Measurements from ENCODE around the gene EPPIN. TPM values are rescaled to one million over a fixed set of nuclear protein-coding genes. Genes with fewer than 3 reads are reported as not detected.

Gene EPPIN
- total and polyA plus RNA-seq, 2 donors (not counting 1 experiment from before 2014, with no cell fraction given) = not detected

- peaks cover 51% of the 10 kb centered on the region for H3K27me3 Mint-ChIP-seq
- Histone ChIP-seq H2AFZ (ENCODE audit: insufficient read depth, low read depth, low read length, poor library complexity, severe bottlenecking) (no peak overlapping the region), H3K27ac (ENCODE audit: low read length in 2 of 2) (no peak overlapping the region), H3K9ac (ENCODE audit: low read length) (no peak overlapping the region), H3K9me3 (ENCODE audit: control extremely low read depth in 1 of 3, control insufficient read depth in 2 of 3, insufficient read depth in 1 of 3, low read length in 2 of 3) (no peaks in the 10 kb centered on the region), H3K36me3 (replicated peaks in 1 of 2; ENCODE audit: control extremely low read depth in 1 of 2, control insufficient read depth in 1 of 2, extremely low read depth in 1 of 2, insufficient read depth in 2 of 2, low read length in 1 of 2) (no peaks in the 10 kb centered on the region), H4K20me1 (ENCODE audit: control insufficient read depth, insufficient read depth, low read length, poor library complexity, severe bottlenecking) (no peaks in the 10 kb centered on the region), H3K4me2 (replicated peaks; ENCODE audit: low read depth, low read length, poor library complexity, severe bottlenecking) (no peak overlapping the region), H3K4me1 (ENCODE audit: control insufficient read depth in 2 of 2, insufficient read depth in 2 of 2, low read length in 2 of 2) (no peaks in the 10 kb centered on the region), H3K4me3 (ENCODE audit: control extremely low read depth in 1 of 5, extremely low read depth in 1 of 5, insufficient read depth in 1 of 5, low read depth in 2 of 5, low read length in 4 of 5) (no peak overlapping the region), H3K27me3 (replicated peaks in 1 of 4; ENCODE audit: control extremely low read depth in 1 of 4, control insufficient read depth in 3 of 4, insufficient read depth in 4 of 4, low read length in 3 of 4) (peaks cover 0 to 19% (median 8%) of the 10 kb centered on the region in 4 experiments), H3K79me2 (ENCODE audit: control insufficient read depth, insufficient read depth, low read length) (no peaks in the 10 kb centered on the region)
- H3K4me3 Mint-ChIP-seq = no peak overlapping the region
- no peaks in the 10 kb centered on the region for H3K4me1 Mint-ChIP-seq
- no CpG with 5 or more reads among the region's 1 CpG for WGBS (ENCODE audit: insufficient coverage)
- no peak overlapping the region for H3K27ac Mint-ChIP-seq
- CTCF ChIA-PET = interaction anchor here (0.9 kb wide), 1 partner anchor 16 kb away, joined by 3 read pairs; no protein-coding TSS in a partner anchor
- TF ChIP-seq EZH2 (IDR thresholded peaks at IDR 0.05; ENCODE audit: borderline replicate concordance, insufficient read depth, low read depth, low read length, poor library complexity, severe bottlenecking) = no peak
- TF ChIP-seq CTCF (IDR thresholded peaks at IDR 0.05) = no peak
- intact Hi-C loops (cut with micrococcal nuclease) = no loop called here
- no peaks in the 10 kb centered on the region for H3K9me3 Mint-ChIP-seq (ENCODE audit: insufficient read depth)
- no peak for DNase-seq
- POLR2A ChIA-PET = no interaction called here
- no peak for ATAC-seq (ENCODE audit: low read depth)
These were observed 45.6 kb downstream of the EPPIN start for GRCh38 chr20:45501600-45501999.

GRCh38 chr20:45500022-45500421, 47.2 kb downstream of the EPPIN start:
- H3K4me3 Mint-ChIP-seq = no peak overlapping the region
- Histone ChIP-seq H2AFZ (ENCODE audit: insufficient read depth, low read depth, low read length, poor library complexity, severe bottlenecking) (no peak overlapping the region), H3K36me3 (replicated peaks in 1 of 2; ENCODE audit: control extremely low read depth in 1 of 2, control insufficient read depth in 1 of 2, extremely low read depth in 1 of 2, insufficient read depth in 2 of 2, low read length in 1 of 2) (no peaks in the 10 kb centered on the region), H3K4me2 (replicated peaks; ENCODE audit: low read depth, low read length, poor library complexity, severe bottlenecking) (no peak overlapping the region), H3K79me2 (ENCODE audit: control insufficient read depth, insufficient read depth, low read length) (no peaks in the 10 kb centered on the region), H3K27me3 (replicated peaks in 1 of 4; ENCODE audit: control extremely low read depth in 1 of 4, control insufficient read depth in 3 of 4, insufficient read depth in 4 of 4, low read length in 3 of 4) (peaks cover 0 to 15% (median 7%) of the 10 kb centered on the region in 4 experiments), H3K27ac (ENCODE audit: low read length in 2 of 2) (no peak overlapping the region), H3K9ac (ENCODE audit: low read length) (no peak overlapping the region), H3K4me1 (ENCODE audit: control insufficient read depth in 2 of 2, insufficient read depth in 2 of 2, low read length in 2 of 2) (no peaks in the 10 kb centered on the region), H3K9me3 (ENCODE audit: control extremely low read depth in 1 of 3, control insufficient read depth in 2 of 3, insufficient read depth in 1 of 3, low read length in 2 of 3) (no peaks in the 10 kb centered on the region), H4K20me1 (ENCODE audit: control insufficient read depth, insufficient read depth, low read length, poor library complexity, severe bottlenecking) (no peaks in the 10 kb centered on the region), H3K4me3 (ENCODE audit: control extremely low read depth in 1 of 5, extremely low read depth in 1 of 5, insufficient read depth in 1 of 5, low read depth in 2 of 5, low read length in 4 of 5) (no peak overlapping the region)
- 71% methylated on average over 2 of the region's 6 CpGs for WGBS (ENCODE audit: insufficient coverage)
- H3K27ac Mint-ChIP-seq = no peak overlapping the region
- intact Hi-C loops (cut with micrococcal nuclease) = no loop called here
- ATAC-seq (ENCODE audit: low read depth) (no peak), DNase-seq (no peak)
- ChIA-PET CTCF (no interaction called here), POLR2A (no interaction called here)
- peaks cover 46% of the 10 kb centered on the region for H3K27me3 Mint-ChIP-seq
- H3K4me1 Mint-ChIP-seq = no peaks in the 10 kb centered on the region
- H3K9me3 Mint-ChIP-seq (ENCODE audit: insufficient read depth) = no peaks in the 10 kb centered on the region
- TF ChIP-seq CTCF (IDR thresholded peaks at IDR 0.05) = no peak
- no peak for TF ChIP-seq EZH2 (IDR thresholded peaks at IDR 0.05; ENCODE audit: borderline replicate concordance, insufficient read depth, low read depth, low read length, poor library complexity, severe bottlenecking)

Data from B cell (primary cell).